NCI-H146 treated with DMSO at 0.1 percent for 48 hours (cell line): ENCODE measurements around the gene TSPAN17.

Source experiments
- DNase-seq: peaks from one replicate; lab custom pipeline; 2025; ENCODE audit not compliant: unreplicated experiment; lab: John Stamatoyannopoulos, UW

Gene TSPAN17

DNA sequence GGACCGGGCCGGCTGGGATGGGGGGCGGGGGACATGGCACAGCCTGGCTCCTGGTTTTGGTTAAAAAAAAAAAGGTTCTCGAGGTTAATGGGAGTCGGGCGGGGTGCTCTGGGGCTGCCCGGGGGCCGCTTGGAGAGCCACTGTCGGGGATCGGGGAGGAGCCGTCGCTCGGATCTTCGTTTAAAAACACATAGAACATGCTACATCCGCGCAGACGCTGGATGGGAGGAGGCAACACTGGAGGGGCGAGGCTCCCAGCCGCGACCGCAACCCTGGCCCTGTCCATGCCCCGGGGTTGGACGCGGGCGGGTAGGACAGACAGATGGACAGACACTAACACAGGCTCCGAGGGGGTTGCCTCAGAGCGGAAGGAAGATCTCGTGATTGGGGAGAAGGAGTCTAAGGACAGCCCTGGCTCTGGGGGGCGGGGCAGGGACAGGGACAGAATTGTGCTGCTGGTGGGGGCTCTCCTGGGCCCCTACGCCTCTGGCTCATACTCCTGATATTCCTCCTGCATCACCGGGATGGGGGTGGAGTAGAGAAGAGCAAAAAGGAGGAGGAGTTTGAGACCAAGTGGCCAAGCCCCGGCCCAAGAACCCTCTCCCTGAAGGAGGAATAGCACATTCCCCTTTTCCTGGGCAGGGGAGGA is 26.8 kb upstream of the TSPAN17 start:
- no peak for DNase-seq

DNA sequence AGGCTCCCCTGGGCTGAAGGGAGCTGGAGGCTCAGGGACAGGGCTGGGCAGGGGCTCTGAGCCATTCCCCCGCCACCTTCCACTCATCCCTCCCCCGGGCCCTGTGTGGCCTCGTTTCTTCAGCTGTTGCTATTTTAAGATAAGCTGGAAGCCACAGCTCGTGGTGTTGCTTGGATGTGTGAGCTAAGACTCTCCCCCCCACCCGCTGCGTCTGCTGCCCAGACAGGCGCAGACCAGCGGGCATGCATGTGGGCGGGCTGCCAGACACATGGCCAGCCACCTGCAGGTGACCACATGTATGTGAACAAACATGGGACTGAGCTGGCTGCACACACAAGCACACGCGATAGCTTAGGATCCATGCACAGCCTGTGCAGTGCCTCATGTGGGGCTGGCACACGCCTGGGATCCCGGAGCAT is 25.6 kb upstream of the TSPAN17 start:
- DNase-seq: no peak

DNA sequence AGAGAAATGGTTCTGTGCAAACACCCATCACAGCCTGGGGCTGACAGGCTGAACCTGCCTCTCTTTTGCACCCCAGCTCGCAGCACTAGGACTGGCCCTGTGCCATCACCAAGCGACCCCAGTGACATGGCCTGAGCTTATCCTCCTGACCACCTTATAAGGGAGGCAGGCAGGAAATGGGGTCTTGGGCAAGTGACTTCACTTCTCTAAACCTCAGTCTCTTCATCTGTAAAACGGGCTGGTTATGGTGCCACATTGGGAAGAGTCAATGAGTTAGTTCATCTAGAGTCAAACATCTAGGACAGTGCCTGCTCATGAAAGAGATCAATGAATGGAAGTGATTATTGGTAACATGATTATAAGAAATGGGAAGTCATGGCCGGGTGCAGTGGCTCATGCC is 23.1 kb upstream of the TSPAN17 start:
- DNase-seq: no peak

DNA sequence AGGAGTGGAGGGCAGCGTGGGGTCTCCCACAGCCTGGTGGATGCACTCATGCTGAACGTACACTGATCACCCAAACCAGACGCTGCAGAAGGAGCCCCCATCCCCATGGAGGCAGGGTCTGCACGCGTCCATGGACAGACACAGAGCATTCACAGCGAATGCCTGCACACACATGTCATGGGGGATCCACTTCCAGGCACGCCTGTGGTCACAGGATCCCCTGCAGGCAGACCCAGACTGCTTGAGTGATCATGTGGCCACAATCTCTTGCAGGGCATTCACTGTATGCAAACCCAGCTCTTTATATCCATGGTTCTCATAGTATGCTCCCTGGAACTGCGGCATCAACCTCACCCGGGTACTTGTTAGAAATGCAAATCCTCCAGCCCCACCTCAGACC is 22.3 kb upstream of the TSPAN17 start:
- DNase-seq: no peak

DNA sequence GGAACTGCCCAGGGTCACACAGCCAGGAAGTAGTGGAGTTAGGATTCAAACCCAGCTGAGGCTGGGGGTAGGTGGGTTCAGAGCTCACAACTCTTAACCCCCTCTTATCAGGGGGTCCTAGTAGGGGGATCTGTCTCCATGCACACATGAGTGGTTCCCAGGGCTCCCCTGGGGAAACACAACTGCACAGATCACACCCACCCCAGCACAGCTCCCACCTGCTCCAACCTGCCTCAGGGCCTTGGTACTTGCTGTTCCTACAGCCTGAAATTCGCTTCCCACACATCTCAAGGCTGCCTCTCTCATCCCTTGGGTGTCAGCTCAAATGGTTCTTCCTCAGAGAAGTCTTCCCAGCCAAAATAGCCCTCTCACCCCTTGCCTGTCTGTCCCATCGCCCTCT is 21.8 kb upstream of the TSPAN17 start:
- DNase-seq: no peak

DNA sequence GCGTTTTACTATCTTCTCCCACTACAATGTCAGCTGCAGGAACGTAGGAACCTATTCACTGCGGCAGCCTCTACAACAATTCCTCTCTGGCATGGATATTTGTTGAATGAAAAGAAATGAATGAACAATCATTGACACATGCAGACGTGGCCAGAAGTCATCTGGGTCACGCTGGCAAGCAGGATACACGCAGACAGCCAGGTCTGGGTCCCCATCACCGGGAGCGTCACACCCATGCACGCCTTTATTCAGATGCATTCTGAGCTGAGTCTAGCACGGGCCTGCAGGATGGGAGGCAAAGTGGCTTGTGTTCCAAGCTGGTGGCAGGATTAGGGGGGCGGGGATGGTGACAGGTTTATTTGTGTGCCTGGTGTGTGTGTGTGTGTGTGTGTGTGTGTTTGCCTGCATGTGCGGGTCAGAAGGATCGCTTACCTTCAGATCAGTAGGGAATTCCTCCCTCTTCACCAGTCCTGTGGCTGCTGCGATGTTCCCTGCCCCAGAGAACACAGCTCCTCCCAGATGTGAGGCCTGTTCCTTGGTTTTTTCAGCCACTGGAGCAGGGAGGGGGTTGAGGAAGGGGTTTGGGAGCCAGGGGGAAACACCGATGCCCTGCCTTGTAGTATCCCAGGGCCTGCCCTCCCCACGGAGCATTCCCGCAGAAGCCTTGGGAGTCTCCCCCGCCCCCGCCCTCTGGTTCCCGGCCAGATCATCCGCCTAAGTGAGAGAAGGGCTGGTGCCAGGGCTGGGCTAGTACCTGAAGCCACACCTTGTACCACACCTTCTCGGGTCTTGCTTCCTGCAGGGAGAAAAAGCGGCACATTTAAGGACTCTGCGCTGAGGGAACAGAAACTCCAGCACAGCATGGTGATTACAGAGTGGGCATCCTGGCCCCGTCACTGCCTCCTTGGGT is 21.1 kb upstream of the TSPAN17 start:
- no peak for DNase-seq

DNA sequence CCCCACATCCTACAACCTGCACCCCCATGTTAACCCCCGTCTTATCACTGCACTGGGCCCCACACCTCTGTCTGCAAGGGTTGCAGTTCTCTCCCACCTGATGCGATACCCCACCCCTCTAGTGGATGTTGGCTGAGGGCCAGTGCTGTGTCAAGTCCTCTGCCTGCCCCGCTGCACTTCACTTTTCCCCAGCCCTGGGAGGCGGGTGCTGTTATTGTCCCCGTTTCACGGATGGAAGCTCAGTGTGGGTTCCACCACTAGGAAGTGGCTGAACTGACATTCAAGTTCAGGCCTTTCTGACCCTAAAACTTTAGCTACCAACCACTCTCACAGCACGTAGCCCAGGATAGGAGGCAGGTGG is 20.4 kb upstream of the TSPAN17 start:
- no peak for DNase-seq

DNA sequence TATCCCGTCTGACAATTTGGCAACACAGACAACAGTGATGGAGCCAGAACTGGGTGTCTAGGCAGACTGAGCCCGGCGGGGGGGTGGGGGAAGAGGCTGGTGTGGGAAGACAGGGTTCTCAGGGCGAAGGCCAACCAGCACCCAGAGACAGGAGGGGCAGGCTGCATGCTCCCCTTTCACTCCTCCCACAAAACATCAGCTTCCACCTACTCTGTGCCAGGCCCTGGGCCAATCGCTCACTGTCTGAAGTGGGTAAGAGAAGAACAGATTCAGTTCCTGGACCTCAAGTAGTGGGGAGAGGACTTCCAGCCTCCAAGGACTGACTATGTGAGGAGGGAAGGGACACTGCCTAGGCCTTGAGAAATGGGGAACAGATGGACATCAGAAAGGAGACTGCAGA is 19.7 kb upstream of the TSPAN17 start:
- DNase-seq: no peak

DNA sequence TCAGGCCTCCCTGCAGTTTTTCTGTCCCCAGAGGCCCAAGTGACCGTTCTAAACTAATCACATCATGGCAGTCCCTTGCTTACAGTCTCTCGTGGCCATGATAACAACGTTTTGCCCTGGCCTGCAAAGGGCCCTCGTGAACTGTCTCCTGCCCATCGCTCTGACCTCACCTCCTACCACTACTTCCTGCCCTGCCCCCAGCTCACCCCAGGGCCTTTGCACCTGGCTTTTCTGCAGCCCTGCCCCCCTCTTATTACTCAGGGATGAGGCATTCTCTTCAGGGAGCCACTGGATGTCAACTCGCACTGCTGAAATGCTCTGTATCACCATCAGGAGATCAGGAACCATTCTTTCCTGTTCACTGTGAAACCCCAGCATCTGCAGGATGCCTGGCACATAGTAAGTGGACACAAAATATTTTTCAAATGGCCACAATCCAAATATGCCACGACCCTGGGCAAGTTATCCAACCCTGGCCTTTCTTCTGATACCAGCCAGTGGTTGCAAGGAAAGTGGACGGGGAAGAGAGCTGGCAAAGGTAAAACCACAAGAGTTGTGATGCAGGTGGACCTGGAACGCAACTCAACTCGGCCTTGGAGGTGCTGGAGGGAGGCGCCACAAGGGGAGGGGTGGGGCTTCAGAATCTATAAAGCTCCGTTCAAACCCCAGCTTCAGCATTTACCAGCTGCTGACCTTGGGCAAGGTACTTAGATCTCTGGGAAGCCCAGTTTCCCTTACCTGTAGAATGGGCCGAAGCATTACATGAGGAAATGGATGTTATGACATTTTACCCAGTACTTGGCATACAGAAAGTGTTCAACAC is 18.7 kb upstream of the TSPAN17 start:
- no peak for DNase-seq

DNA sequence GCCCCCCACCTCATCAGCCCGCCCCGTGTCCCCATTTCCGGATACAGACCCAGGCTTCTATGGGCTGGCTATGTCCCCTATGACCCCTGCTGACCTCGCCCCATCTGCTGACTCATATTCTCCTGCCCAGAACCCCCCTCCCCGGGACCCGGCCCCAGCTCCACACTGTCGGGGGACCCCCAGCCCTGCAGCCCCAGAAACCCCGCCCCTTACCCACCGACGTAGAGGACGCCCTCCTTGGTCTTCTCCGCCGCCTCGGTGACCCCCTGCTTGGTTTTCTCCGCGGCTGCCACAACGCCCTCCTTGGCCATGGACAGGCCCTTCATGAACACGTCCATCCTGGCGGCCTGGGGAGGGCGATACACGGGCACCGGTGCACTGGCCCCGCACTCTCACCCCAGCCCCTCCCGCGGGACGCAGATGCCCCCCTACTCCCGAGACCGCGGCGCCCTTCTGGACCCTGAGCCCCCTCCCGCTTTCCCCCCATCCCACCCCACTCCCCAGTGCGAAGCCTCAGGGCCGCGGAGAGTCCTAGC is 17.9 kb upstream of the TSPAN17 start:
- DNase-seq: no peak

DNA sequence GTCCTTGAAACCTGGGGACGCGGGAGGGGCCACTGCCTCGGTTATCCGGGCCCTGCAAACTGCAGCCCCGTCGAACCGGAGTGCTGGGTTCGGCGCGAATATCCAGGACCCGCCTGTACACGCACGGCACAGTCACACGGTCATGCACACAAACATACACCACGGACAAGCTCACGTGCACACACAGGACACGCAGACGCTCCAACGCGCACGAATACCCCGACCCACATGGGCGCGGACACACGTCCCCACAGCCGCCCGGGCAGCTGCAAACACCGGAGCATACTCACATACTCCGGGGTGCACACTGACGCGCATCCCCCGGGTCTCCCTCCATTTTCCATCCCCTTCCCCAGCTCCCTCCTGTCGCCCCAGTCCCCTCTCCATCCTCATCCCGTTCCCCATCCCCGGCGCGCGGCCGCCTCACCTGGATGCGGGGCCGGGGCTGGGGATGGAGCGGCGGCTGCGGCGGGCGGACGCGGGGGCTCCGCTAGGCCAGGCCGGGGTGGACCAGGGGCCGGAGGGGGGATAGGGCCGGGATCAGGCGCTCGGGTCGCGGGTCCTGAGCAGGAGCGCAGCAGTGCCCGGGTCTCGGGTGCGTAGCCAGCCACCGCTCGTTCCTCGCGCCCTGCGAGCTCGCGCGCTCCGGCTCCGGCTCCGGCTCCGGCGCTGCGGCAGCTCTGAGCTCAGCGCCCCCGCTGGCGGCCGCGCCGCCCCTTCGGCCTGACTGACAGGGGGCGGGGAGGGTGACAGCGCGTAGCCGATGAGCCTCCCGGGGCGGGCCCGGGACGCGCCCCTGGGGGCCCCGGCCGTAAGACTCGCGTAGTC is 17.2 kb upstream of the TSPAN17 start, which contains the start of the genes EIF4E1B and SNCB:
EIF4E1B (plus strand) TSS at position 823 of the 828 bp plus-strand sequence. CDS start 12,113 bp downstream, outside the sequence.
SNCB (minus strand) TSS at position 682 of the 828 bp plus-strand sequence. CDS start 880 bp downstream, outside the sequence.
- DNase-seq: peak; percentile 28

DNA sequence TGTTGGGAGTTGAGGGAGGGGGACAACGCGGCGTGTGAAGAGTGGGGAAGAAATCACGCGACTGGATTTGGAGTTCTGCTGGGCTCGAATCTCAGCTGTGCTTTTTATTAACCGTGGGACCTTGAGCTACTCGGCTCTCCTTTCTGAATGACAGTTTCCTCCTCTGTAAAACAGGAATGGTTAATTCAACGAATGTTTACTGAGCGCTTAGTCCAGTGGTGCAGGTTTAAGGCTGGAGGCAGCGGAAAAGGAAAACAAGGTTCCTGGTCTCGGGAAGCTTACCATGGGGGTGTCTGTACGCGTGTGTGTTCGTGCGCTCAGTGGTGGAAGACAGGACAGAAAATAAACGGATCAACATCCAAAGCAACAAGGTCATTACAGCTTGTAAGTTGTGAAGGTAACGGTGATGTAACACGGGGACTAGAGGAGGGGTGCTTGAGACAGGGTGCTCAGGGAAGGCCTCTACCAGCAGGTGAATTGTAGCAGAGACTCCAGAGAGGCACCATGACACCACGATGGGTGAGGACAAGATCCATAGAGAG is 16.5 kb upstream of the TSPAN17 start:
- no peak for DNase-seq

DNA sequence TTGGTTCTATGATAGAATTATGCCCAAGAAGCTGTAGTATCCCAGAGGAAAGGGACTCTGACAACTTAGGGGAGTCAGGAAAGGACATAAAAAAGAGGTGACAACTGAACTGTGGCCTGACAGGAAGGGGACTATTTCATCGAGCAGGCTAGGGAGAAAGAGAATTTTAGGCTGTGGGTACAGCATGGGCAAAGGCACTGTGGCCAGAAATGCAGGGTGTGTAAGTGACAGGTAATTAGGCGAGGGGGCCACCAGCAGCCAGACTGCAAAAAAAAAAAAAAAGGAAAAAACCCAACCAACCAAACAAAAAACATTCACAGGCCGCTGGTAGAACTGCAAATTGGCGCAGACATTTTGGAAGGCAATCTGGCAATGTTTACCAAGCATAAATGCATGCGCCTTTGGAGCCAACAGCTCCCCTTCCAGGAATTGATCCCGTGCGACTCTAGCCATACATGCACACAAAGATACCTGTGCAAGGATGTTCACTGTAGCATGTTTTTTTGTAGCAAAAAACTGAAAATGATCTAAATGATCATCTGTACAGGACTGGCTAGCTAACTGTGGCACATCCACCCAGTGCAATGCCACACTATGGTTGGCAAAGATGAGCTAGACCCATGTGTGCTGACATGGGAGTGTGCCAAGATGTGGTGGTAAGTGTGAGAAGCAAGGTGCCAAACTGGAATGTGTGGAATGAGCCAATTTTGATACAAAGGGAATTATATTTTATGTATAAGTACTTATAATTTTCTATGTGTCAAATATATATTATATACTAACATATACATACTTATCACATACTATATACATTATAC is 15.7 kb upstream of the TSPAN17 start:
- no peak for DNase-seq

DNA sequence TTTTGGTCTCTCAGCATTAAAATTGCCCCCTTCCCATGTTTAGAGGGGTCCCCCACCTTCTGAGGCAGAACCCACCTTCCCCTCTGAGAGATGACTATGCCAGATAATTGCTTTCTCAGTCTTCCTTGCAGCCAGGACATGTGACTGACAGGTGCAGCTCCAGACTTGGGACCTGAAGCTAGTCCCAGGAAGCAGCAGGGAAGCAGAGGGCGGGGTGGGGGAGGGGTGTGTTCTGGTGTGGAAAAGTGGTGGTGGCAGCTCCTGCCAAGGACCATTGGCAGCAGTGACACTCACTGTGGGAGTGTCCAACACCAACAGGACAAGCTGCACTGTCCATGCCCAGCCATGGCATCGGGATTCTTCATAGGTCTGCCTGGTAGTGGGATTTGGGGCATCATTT is 14.5 kb upstream of the TSPAN17 start:
- DNase-seq: no peak

DNA sequence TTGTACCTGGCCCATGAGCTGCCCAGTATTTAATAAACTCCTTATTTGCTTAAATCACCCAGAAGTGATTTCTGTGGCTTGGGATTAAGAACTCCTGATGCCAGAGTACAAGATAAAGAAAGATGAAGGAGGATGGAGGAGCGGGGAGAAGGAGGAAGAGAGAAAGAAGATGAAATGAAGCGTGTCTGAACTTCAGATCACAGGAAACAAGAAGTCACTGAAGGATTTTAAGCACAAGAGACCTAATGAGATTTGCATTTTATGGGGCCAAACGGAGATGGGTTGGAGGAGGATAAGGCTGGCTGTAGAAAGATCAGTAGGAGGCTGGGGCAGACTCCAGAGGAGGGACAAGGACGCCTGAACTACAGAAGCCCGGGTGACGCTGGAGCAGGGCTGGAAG is 13.7 kb upstream of the TSPAN17 start:
- DNase-seq: no peak

DNA sequence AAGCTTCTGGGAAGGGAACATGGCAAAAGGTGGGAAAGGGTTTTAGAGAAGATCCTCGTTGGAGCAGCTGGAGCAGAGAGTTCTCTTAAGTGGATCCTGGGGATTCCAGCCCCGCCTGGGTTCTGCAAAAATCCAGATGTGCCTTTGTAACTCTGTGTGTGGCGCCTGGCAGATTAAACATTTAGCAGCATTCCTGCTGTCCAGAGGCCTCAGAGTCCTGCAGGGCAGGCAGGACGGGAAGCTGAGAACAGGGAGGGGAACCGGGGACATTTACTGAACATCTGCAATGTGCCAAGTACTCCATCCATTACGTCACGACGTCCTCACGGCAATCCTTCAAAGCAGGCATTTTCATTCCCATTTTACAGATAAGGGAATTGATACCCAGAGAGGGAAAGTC is 10.9 kb upstream of the TSPAN17 start:
- no peak for DNase-seq

DNA sequence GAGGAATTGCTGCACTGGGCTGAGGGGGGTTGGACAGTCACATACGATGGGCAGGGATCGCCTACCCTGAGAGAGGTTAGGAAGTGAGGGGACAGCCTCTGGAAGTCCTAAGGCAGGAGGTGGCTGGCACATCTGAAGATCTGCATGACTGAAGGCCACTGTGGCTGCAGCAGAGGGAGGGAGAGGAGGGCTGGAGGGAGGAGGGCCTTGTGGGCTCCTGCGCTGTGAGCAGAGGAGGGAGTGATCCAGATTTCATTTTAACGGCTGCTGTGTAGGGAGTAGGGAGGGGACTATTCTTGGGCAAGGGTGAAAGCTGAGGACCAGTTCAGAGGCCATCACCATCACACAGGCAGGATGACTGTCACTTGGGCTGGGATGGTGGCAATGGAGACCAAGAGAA is 9.7 kb upstream of the TSPAN17 start:
- DNase-seq: no peak

DNA sequence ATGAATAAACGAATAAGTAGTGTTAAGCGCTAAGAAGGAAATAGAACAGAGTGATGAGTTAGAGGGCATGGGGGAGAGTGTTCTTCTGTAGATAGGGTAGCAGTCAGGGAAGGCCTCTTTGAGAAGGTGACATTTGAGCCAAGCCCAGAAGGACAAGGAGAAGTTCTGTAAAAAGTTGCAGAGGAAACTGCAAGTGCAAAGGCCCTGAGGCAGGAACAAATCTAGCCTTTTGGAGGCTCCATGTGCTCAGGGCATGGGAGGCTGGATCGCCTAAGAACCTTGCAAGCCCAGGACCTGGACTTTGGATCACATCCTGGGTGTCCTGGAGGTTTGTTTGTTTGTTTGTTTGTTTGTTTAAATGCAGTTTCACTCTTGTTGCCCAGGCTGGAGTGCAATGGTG is 8.8 kb upstream of the TSPAN17 start:
- no peak for DNase-seq

DNA sequence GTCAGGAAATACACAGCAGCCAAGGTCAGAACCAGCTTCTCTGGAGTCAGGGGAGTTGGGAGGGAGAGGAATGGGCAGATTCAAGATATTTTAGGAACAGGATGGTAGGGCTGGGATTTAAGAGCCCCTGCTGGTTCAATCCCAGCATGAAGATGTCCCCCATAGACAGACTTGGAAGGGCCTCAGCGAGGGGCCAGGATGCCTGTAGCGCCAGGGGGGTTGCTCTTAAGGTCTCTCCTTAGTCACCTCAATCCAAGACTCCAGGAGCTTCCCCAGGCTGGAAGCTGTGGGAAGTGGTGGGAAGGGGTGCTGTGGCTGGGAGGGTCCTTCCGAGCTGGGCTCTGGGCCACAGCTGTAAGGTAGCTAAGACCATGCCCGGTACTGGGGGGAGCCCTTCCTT is 8.1 kb upstream of the TSPAN17 start:
- no peak for DNase-seq
